HG03469 (cell line): ENCODE data around the gene BCAP31.

ENCODE experiments used
- ATAC-seq: cut with Tn5 transposase; IDR thresholded peaks from one replicate; pipeline ENCODE4 v1.9.1; 2021; ENCODE audit warnings: mild to moderate bottlenecking, moderate library complexity, moderate number of reproducible peaks; ENCODE audit not compliant: unreplicated experiment

The BCAP31 gene

DNA sequence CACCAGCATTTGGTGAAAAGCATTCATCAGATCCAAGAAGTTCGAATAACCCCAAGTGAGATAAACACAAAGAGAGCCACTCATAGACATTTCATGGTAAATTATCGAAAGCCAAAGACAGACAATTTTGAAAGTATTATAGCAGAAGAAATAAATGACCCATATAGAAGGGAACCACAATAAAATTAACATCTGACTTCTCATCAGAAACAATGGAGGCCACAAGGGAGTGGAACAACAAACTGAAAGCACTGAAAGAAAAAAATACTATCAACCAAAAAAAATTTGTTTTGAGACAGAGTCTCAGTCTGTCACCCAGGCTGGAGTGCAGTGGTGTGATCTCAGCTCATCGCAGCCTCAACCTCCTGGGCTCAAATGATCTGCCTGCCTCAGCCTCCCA lies 64.9 kb downstream of the BCAP31 start:
- no peak for ATAC-seq

GRCh38 chrX:153657161-153657560 lies 67.0 kb downstream of the BCAP31 start:
- no peak for ATAC-seq

GRCh38 chrX:153653556-153653955 lies 70.6 kb downstream of the BCAP31 start:
- ATAC-seq = no peak

DNA sequence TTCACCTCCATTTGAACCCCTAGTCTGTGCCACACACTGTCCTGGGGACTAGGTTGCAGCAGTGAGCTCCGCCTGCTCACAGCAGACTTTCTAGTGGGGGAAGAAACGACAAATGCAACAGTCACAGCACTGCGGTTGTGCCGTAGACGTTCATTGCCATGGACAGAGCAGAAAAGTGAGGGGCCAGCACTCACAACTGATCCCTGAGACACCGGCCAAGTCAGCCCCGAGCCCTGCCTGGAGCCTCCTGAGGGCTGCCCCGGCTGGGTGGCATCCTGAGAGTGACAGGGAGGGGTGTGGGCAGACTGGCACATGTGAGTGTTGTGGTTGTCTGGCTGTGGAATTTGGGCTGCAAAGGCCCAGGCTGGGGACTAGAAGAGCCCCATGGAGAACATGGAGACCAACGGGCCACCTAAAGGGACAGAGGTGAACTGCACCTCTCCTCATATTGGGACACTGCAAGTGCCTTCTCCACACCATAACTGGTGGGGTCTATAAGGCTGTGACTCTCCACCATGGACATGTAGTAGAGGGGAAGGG lies 72.6 kb downstream of the BCAP31 start:
- ATAC-seq = no peak

- ATAC-seq = no peak
Observed at GRCh38 chrX:153650959-153651358, 73.2 kb downstream of the BCAP31 start.
